HepG2 (cell line): ENCODE results near the gene RPL37. TPM values are rescaled to one million over a fixed set of nuclear protein-coding genes. Genes with fewer than 3 reads are reported as not detected.

Experiments used
- FOSL2 ChIP-seq: sonication (generic); formaldehyde crosslinking; IDR thresholded peaks from 2 replicates; pipeline ENCODE4 v1.4.0; 2020; ENCODE audit warnings: missing genetic modification reagents
- HNRNPLL ChIP-seq: fragments of 200-400 bp; formaldehyde crosslinking; IDR thresholded peaks from 2 replicates; pipeline ENCODE4 v1.6.1; 2017; ENCODE audit warnings: mild to moderate bottlenecking, low read depth, low read length; ENCODE audit not compliant: poor library complexity, severe bottlenecking
- IRF2 ChIP-seq: IDR thresholded peaks from 2 replicates; pipeline ENCODE4 v1.6.1; 2018; ENCODE audit warnings: missing genetic modification reagents, missing compliant biosample characterization
- KIAA2018 ChIP-seq: sonication (generic); formaldehyde crosslinking; IDR thresholded peaks from 2 replicates; pipeline ENCODE4 v1.5.0; 2020; ENCODE audit warnings: mild to moderate bottlenecking, missing genetic modification reagents, borderline replicate concordance
- KLF6 ChIP-seq: IDR thresholded peaks from 2 replicates; pipeline ENCODE4 v1.8.0; 2016; ENCODE audit warnings: missing biosample characterization, missing genetic modification reagents
- PHB2 ChIP-seq: fragments of 450-650 bp; IDR thresholded peaks from 2 replicates; pipeline ENCODE4 v1.6.1; 2018; ENCODE audit not compliant: partially characterized antibody
- RXRB ChIP-seq: IDR thresholded peaks from 2 replicates; pipeline ENCODE4 v1.6.1; 2016; ENCODE audit warnings: borderline replicate concordance, missing genetic modification reagents, missing compliant biosample characterization
- ZBTB46 ChIP-seq: sonication (generic); formaldehyde crosslinking; IDR thresholded peaks from 2 replicates; pipeline ENCODE4 v1.4.0; 2020; ENCODE audit warnings: mild to moderate bottlenecking, missing genetic modification reagents, borderline replicate concordance
- ZFP91 ChIP-seq: sonication (generic); formaldehyde crosslinking; IDR thresholded peaks from 2 replicates; pipeline ENCODE4 v1.9.0; 2022; ENCODE audit warnings: missing genetic modification reagents, mild to moderate bottlenecking, borderline replicate concordance
- ZKSCAN8 ChIP-seq: IDR thresholded peaks from 2 replicates; pipeline ENCODE4 v1.6.1; 2016; ENCODE audit warnings: borderline replicate concordance, missing genetic modification reagents, missing compliant biosample characterization
- ZNF770 ChIP-seq: sonication (generic); formaldehyde crosslinking; IDR thresholded peaks from 2 replicates; pipeline ENCODE4 v1.5.0; 2020; ENCODE audit warnings: mild to moderate bottlenecking, missing genetic modification reagents
- polyA plus RNA-seq, 8 experiments: library from polyadenylated mRNA; depleted of rRNA in 3 of 8; stranded (reverse) in 7 of 8; unstranded in 1 of 8; fragments of >200 nt; fragmentation: Illumina TruSeq in 4 of 8; extraction: Trizol in 4 of 8; gene quantifications; 2 replicates each; pipeline versions ENCODE4 v1.2.1 to v1.2.3, GENCODE V29; 2011 to 2016; ENCODE audit warnings: low read depth in 4 of 8, missing spikeins in 1 of 8, mixed read lengths in 1 of 8; ENCODE audit not compliant: insufficient read depth in 1 of 8
- total RNA-seq, 5 experiments: library from RNA; depleted of rRNA; stranded (reverse); fragments of >200 nt; fragmentation: Illumina TruSeq; extraction: Trizol; gene quantifications; 2 replicates each; pipeline ENCODE4 v1.2.3, GENCODE V29; 2016; ENCODE audit warnings: low read depth in 1 of 5

Gene RPL37
- total and polyA plus RNA-seq, 2 of the 13 experiments (the other 11 are each of a cell fraction or from before 2014, with no cell fraction given): 1,981 to 3,367 TPM

GRCh38 chr5:40798012-40798800, 36.8 kb downstream of the RPL37 start, which contains the start of gene PRKAA1 (continued):
- TF ChIP-seq ZBTB46 (CRISPR knock-in tag): no peak
- peak; percentile 90 for TF ChIP-seq HNRNPLL
- peak; percentile 26; the same call in 1 of the 2 replicates for TF ChIP-seq RXRB
- no peak for TF ChIP-seq KLF6
- TF ChIP-seq ZFP91: peak; percentile 69
- TF ChIP-seq ZNF770 (CRISPR knock-in tag): 0 out of 2 replicates have a peak, but pooled peaks have one; percentile 9
- TF ChIP-seq KIAA2018 (CRISPR knock-in tag): no peak
- no peak for TF ChIP-seq PHB2
- TF ChIP-seq FOSL2: peak; percentile 10
- TF ChIP-seq ZKSCAN8: 0 out of 2 replicates have a peak, but pooled peaks have one; percentile 40
- 0 out of 2 replicates have a peak, but pooled peaks have one; percentile 13 for TF ChIP-seq IRF2 (CRISPR knock-in tag)
